Stimulated activated naive CD8-positive, alpha-beta T cell treated with anti-CD3 and anti-CD28 coated beads, Interleukin-15, Interleukin-2, amounts not matched to agents 100 U/mL and 50 U/mL, for 24 hours (primary cell): ENCODE results near the gene BIRC2.
A peak's percentile ranks its signal among the peaks of the same experiment; 100 is the strongest.

Source experiments
- ATAC-seq: fragments of 150-1000 bp; cut with Tn5 transposase; one replicate; pipeline ENCODE4 v1.10.0; 2021
- DNase-seq: peaks from one replicate; pipeline ENCODE4 v3.0.0; 2021

BIRC2 gene

GRCh38 chr11:102402548-102402947, 55.5 kb downstream of the BIRC2 start:
- no peak for DNase-seq
- ATAC-seq: no peak

DNA sequence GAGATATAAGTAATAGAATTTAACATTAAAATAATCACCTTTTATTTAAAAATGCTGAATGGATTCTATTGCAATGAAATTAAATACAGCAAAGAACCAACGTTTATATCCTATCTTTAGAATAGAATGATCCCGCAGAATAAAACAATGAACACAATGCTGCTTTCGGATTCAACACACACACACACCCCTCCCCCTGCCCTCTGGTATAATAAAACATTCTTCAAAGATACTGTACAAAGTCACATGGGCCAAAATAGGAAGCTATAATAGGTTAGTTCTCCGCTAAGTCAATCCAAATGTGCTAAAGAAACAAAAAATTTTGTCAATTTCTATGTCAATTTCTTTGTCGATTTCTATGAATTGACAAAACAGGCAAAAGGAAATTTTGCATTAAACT, 58.5 kb downstream of the BIRC2 start:
- DNase-seq: no peak
- no peak for ATAC-seq

- ATAC-seq: no peak
- DNase-seq: no peak
Observed at GRCh38 chr11:102406099-102406498, 59.1 kb downstream of the BIRC2 start.

GRCh38 chr11:102407901-102408300, 60.9 kb downstream of the BIRC2 start:
- DNase-seq: no peak
- no peak for ATAC-seq

DNA sequence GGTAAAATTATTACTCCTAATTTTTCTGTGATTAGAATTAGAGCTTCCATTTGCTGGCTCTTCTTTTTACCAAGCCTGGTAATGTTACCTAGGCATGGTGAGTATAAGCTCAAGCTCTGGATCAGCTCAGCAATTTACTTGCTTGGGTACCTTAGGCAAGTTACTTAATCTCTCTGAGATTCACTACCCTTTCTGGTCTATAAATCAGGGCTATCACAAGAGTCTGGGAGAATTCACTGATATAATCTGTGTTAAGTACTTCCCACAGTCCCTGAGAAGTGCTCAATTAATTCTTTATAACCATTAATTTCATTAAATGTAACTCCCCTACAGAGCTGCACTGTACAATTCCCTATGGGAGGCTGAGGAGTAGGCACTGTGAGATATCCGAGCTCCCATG, 61.3 kb downstream of the BIRC2 start:
- no peak for ATAC-seq
- no peak for DNase-seq

GRCh38 chr11:102410382-102410784, 63.4 kb downstream of the BIRC2 start:
- ATAC-seq: no peak
- no peak for DNase-seq

GRCh38 chr11:102411142-102411541, 64.1 kb downstream of the BIRC2 start:
- DNase-seq: no peak
- ATAC-seq: no peak

- DNase-seq (no peak), ATAC-seq (no peak)
Observed at GRCh38 chr11:102413497-102413896, 66.5 kb downstream of the BIRC2 start.

DNA sequence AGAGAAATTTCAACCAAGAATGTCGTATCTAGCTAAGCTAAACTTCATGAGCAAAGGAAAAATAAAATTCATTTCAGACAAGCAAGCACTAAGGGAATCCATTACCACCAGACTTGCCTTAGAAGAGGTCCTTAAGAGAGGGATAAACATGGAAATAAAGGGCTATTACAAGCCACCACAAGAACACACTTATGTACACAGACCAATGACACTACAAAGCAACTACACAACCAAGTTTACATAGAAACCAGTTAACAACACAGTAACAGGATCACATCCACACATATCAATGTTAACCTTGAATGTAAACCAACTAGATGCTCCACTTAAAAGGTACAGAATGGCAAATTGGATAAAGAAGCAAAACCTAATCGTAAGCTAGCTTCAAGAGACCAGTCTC, 67.5 kb downstream of the BIRC2 start:
- DNase-seq (no peak), ATAC-seq (no peak)

DNA sequence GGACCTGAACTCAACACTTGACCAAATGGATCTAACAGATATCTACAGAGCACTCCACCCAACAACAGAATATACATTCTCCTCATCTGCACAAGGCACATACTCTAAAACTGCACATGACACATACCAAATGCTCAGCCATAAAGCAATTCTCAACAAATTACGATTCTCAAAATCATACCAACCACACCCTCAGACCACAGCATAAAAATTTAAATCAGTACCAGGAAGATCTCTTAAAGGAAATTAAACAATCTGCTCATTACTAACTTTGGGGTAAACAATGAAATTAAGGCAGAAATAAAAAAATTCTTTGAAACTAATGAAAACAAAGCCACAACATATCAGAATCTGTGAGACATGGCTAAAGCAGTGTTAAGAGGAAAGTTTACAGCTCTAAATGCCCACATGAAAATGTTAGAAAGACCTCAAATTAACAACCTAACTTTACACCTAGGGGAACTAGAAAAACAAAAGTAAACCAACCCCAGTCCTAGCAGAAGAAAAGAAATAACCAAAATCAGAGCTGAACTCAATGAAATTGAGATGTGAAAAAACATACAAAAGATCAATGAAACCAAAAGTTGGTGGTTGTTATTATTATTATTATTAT, 68.4 kb downstream of the BIRC2 start:
- DNase-seq (no peak), ATAC-seq (peak; percentile 29)

- DNase-seq (no peak), ATAC-seq (peak; percentile 66)
Observed at GRCh38 chr11:102416976-102417375, 70.0 kb downstream of the BIRC2 start.

DNA sequence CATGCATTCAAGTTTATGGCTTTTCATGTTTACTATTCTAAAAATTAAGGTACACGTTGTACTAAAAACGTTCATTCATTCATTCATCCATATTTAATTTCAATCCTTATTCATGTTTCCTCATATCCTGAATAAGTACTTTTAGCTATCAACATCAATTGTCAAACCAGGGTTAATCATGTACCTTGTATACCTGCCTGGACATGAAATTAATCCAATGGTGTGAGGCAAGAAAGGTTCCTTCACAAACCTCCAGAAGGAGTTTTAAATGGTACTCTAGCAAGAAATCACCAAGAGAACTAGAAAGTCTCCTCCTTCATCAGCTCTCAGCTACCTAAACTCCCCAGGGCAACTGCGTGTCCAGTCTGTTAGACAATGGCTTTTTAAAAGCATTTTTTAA, 72.2 kb downstream of the BIRC2 start:
- DNase-seq (no peak), ATAC-seq (no peak)

DNA sequence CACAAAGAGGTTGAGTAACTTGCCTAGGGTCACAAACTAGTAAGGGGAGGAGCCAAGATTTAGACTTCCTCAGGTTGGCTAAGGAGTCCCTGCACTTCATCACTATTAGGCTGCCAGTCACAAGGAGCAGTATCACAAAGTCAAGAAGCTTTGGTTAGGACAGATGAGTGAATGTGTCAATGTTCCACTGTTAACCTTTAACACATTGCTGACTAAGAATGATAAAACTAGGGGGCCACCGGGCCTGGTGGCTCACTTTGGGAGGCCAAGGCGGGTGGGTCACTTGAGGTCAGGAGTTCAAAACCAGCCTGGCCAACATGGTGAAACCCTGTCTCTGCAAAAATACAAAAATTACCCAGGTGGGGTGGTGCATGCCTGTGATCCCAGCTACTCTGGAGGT, 73.5 kb downstream of the BIRC2 start:
- DNase-seq (peak; percentile 40), ATAC-seq (peak; percentile 85)

DNA sequence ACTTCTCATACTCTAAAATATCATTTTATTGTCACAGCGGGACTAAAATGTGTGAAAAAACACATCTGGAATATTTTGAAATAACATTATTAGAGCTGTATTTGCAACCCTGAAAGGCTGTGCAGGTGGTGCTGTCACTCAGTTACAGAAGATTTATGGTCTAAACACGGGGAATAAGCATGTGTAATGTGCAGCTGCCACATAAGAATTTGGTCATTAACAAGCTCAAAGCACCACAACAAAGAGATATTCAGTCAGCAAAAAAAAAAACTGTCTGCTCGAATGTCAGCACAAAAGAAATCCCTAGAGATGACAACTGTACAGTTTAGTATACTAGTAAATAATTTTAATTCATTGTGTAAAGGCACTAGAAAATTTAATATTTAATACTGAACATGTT, 74.2 kb downstream of the BIRC2 start:
- no peak for ATAC-seq
- DNase-seq: no peak

DNA sequence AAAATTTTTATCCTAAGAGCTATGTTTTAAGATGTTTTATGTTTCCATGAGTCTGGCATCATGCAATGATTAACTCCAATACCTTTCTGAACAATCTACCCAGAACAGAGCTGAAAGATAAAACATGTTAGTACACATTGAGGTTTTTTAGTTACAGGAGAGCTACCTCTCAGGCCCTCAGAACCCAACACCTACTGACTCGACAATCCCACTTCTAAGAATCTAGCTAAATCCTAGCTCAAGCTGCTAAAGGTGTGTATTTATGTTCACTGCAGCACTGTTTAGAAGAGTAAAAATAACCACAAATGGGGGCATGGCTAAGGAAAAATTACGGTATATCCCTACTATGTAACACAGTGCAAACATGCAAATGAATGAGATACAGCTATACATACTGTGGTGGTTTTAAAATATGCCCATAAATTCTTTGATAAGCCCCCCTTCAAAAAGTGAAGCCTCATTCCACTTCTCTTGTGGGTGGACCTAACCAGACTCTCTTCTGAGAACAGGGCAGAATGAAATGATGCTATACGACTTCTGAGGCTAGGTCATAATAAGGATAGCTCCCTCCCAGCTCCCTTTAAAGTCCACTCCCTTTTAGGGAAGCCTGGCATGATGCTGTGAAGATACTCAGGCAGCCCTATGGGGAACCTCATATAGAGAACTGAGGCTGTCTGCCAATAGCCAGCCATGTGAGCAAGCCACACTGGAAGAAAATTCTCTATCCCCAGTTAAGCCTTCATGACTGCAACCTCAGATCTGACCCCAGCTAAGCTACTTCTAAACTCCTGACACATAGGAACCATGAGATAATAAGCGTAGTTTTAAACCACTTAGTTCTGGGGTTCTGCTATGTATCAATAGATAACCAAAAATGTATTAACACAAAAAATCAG, 76.1 kb downstream of the BIRC2 start:
- ATAC-seq (peak; percentile 24), DNase-seq (no peak)

GRCh38 chr11:102423936-102424335, 76.9 kb downstream of the BIRC2 start:
- no peak for ATAC-seq
- DNase-seq: no peak

GRCh38 chr11:102426000-102426399, 79.0 kb downstream of the BIRC2 start:
- DNase-seq (no peak), ATAC-seq (no peak)

GRCh38 chr11:102426570-102426969, 79.6 kb downstream of the BIRC2 start:
- DNase-seq (no peak), ATAC-seq (no peak)

GRCh38 chr11:102427068-102427467, 80.1 kb downstream of the BIRC2 start:
- DNase-seq: no peak

More at GRCh38 chr11:102427068-102427467, 80.1 kb downstream of the BIRC2 start:
- no peak for ATAC-seq
